AG09309 (cell line): ENCODE measurements around the gene DCLK2.

Experiments used
- DNase-seq: peaks from one replicate; pipeline ENCODE4 v3.0.0-alpha.2; 2010; ENCODE audit warnings: low read depth
- H3K4me3 ChIP-seq: 2 replicates; pipeline ENCODE4 v1.5.1; 2011; ENCODE audit warnings: mild to moderate bottlenecking, low read depth, low read length, moderate library complexity; ENCODE audit not compliant: control insufficient read depth
- CTCF ChIP-seq: IDR thresholded peaks from 2 replicates; pipeline ENCODE4 v1.5.1; 2011; ENCODE audit warnings: mild to moderate bottlenecking, low read depth, low read length, inconsistent platforms; ENCODE audit not compliant: insufficient read depth, control insufficient read depth; ENCODE audit errors: missing control alignments

DCLK2 gene

GRCh38 chr4:150074064-150074463, 4.2 kb upstream of the DCLK2 start:
- TF ChIP-seq CTCF = no peak
- DNase-seq = no peak
- H3K4me3 ChIP-seq = no peak overlapping the region

GRCh38 chr4:150078579-150079080, 385 bp downstream of the DCLK2 start:
- DNase-seq = no peak
- TF ChIP-seq CTCF = no peak
- peak overlapping the region; percentile 77 for H3K4me3 ChIP-seq

GRCh38 chr4:150079081-150079581, 886 bp downstream of the DCLK2 start:
- peak overlapping the region; percentile 77 for H3K4me3 ChIP-seq
- TF ChIP-seq CTCF = peak; percentile 10
- no peak for DNase-seq

- TF ChIP-seq CTCF = no peak
- peak overlapping the region; percentile 77 for H3K4me3 ChIP-seq
- no peak for DNase-seq
These were observed 2.1 kb downstream of the DCLK2 start for GRCh38 chr4:150080337-150080736.

GRCh38 chr4:150080875-150081274, 2.6 kb downstream of the DCLK2 start:
- TF ChIP-seq CTCF = no peak
- peak overlapping the region; percentile 77 for H3K4me3 ChIP-seq
- no peak for DNase-seq

GRCh38 chr4:150082241-150082640, 4.0 kb downstream of the DCLK2 start:
- DNase-seq = no peak
- peak overlapping the region; percentile 5; the same call in 1 of the 2 replicates for H3K4me3 ChIP-seq
- TF ChIP-seq CTCF = no peak
